C4-2B (cell line): ENCODE data around the gene EMX2.

ENCODE experiments used
- CTCF ChIP-seq: fragments of 450-650 bp; conservative IDR thresholded peaks from 2 replicates; pipeline ENCODE4 v1.5.1; 2017; ENCODE audit warnings: mild to moderate bottlenecking
- ZFX ChIP-seq: fragments of 450-650 bp; IDR thresholded peaks from 2 replicates; pipeline ENCODE4 v1.6.1; 2017

DNA sequence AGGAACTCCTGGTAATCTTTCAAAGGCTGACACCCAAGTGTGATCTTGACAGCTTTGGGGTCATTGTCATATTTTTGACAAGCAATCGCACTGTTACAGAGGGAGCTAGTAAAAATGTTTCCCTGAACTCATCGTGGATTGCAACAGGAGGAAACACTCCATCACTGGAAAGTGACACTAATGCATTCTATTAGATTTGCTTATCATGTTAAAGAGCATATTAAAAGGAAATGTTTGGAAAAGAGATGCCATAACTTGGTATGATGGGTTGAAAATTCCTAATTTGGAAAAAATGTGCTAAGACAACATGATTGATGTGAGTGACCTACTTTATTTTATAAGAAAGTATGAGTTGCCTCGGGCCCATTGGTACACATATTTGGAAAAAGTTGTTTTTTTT is 22.7 kb upstream of the EMX2 start:
- TF ChIP-seq CTCF = no peak
- TF ChIP-seq ZFX = no peak
